Stimulated activated CD4-positive, alpha-beta T cell treated with anti-CD3 and anti-CD28 coated beads, Interleukin-15, amount 100 ng/mL, for 24 hours (primary cell): ENCODE results near the gene LCK.
"Not testable (repeated sequence)": the region's sequence is repeated elsewhere in the genome, so short reads cannot be mapped to it uniquely, and the experiment has no call there.

Experiments used
- DNase-seq: peaks from one replicate; pipeline ENCODE4 v3.0.0-alpha.2; 2020

The LCK gene

GRCh38 chr1:32240140-32240951 lies 10.7 kb upstream of the LCK start:
- peak; percentile 69 for DNase-seq

GRCh38 chr1:32241001-32241763 lies 9.9 kb upstream of the LCK start:
- DNase-seq, result peak; percentile 60

GRCh38 chr1:32242341-32242851 lies 8.7 kb upstream of the LCK start:
- no peak for DNase-seq

DNA sequence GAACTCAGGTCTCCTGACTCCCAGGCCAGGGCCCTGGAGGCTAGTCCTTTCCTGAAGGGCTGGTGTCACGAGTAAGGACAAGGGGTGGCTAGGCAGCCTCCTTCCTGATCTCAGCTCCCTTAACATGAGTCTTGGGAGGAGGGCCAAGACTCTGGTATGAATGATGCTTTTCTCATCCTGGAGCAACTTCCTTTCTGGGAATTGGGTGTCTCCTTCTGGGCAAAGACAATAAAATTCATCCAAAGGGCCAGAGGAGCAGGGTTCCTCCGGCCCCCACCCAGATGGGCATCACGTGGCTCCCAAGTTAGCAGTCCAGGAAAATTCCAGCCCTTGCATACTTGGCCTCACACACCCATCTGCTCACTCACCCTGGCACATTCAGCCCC lies 4.2 kb upstream of the LCK start, which contains the start of gene FAM167B:
Gene FAM167B (plus strand): TSS at position 335 of the 386 bp plus-strand sequence. CDS start 200 bp downstream, outside the sequence.
- DNase-seq, result no peak

DNA sequence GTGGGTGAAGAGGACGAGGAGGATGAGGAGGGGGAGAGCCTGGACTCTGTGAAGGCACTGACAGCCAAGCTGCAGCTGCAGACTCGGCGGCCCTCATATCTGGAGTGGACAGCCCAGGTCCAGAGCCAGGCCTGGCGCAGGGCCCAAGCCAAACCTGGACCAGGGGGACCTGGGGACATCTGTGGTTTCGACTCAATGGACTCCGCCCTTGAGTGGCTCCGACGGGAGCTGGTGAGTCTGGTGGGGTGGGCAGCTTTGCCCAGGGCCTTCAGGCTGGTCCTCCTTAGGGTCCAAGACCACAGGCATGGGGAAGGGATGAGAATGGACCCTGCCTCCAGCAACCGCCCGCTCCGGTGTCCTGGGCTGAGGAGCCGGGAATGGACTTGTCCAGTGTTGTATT lies 3.6 kb upstream of the LCK start:
- no peak for DNase-seq

DNA sequence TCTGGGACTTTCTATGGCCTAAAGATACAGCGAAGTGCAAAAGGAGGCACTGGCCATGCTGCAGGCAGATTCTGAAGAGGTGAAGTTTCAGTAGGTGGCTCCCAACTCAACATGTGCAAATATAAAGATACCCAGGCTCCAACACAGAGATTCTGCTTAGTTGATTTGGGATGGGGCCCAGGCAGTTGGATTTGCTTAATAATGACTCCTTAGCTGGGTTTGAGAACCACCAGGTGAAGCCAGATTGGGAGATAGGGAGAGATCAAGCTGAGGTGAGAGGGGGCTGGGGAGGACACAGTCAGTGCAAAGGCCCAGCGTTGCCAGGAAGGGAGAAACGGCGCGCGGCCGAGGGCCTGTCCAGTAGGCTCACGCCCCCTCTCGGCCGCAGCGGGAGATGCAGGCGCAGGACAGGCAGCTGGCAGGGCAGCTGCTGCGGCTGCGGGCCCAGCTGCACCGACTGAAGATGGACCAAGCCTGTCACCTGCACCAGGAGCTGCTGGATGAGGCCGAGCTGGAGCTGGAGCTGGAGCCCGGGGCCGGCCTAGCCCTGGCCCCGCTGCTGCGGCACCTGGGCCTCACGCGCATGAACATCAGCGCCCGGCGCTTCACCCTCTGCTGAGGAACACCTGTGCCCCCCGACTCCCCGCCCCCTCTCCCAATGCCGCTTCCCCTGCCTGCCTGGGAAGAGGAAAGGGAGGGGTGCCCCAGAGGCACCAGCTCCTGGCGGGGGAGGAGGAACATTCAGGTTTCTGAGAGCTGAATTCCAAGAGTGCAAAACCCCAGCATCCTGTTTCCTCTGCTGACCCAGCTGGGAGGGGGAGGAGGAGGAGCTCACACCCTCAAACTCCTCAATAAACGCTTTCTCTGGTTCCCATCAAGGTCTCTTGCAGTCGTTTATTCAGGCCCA lies 2.8 kb upstream of the LCK start:
- DNase-seq, result peak; percentile 92

- peak; percentile 85 for DNase-seq
Measured at GRCh38 chr1:32249831-32250525, 1.1 kb upstream of the LCK start.

GRCh38 chr1:32255072-32256071 lies 4.3 kb downstream of the LCK start:
- DNase-seq, result peak; percentile 38

DNA sequence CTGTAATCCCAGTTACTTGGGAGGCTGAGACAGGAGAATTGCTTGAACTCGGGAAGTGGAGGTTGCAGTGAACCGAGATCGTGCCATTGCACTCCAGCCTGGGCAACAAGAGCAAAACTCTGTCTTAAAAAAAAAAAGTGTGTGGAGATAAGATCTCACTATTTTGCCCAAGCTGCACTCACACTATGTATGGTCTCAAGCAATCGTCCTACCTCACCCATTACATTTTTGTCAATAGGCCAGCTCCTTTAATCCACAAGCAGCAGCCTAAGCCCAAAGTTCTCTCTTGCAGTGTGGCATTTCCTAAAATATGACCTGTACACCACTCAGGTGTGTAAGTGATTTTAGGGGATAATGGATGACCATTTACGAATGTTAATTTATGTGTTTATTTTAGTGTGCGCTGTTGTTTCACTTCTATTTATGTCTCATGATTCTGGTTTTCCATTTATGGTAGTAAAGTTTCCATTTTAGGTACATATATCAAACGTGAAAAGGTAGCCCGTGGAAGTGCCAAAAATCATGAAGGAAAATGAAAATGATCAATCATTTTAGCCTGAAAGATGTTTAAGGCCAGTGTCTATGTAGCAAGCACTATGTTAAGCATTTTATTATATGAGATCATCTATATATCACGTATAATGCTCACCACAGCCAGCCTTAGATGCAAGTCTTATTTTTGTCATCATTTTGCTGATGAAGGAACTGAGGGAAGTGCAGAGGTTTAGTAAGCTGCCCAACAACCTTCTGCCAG lies 5.6 kb downstream of the LCK start:
- DNase-seq, result no peak

- no peak for DNase-seq
Measured at GRCh38 chr1:32257227-32257508, 6.1 kb downstream of the LCK start.

DNA sequence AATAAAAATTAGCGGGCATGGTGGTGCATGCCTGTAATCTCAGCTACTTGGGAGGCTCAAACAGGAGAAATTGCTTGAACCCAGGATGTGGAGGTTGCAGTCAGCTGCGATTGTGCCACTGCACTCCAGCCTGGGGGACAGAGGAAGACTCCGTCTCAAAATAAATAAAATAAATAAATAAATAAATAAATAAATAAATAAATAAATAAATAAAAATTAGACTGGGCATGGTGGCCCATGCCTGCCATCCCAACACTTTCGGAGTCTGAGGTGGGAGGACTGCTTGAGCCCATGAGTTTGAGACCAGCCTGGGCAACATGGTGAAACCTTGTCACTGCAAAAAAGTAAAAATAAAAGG lies 12.2 kb downstream of the LCK start:
- DNase-seq, result not testable (repeated sequence)

- no peak for DNase-seq
Measured at GRCh38 chr1:32263744-32264143, 12.7 kb downstream of the LCK start.

- no peak for DNase-seq
Measured at GRCh38 chr1:32265846-32266245, 14.8 kb downstream of the LCK start.

GRCh38 chr1:32266921-32267591 lies 16.0 kb downstream of the LCK start:
- peak; percentile 35 for DNase-seq

DNA sequence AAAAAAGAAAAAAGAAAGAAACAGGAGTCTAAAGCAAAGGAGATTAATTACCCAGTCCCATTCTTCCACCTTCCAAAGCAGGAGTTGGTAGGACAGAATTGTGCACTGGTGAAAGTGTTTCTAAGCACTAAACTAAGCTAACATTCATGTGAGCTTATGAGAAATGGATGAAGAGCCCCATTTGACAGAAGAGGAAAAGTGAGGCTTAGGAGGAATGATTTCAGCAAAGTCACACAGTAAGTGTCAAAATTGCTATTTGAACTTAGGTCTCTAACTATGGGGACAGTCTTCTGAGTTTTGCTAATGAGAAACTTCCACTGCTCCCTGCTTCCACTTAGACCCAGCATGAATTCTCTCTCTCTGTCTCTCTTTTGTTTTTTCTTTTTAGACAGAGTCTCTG lies 18.7 kb downstream of the LCK start:
- no peak for DNase-seq

DNA sequence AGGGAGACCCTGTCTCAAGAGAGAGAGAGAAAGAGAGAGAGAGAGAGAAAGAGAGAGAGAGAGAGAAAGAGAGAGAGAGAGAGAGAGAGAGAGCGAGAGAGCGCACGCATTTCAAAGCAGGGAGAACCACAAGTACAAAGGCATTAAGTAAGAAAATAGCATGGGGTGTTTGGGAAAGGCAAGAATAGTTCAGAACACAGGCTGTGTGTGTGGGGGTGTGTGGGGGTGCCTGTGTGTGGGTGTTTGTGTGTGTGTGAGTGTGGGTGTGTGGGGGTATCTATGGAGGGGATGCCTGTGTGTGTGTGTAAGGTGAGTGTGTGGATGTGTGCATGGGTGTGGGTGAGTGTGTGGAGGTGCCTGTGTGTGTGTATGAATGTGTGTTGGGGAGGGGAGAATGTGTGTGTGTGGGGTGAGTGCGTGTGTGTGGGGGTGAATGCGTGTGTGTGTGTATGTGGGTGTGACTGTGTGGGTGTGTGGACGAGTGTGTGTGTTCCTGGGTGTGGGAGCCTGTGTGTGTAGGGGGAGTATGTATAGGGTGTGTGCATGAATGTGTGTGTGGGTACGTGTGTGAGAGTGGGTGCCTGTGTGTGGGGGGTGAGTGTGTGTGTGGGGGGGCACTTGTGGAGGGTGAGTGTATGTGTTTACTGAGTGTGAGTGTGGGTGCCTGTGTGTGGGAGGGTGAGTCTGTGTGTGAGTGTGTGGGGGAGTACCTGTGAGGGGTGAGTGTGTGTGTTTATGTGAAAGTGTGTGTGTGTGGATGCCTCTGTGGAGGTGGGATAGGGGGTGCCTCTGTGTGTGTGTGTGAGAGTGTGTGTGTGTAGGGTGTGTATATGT lies 21.7 kb downstream of the LCK start:
- DNase-seq, result no peak

DNA sequence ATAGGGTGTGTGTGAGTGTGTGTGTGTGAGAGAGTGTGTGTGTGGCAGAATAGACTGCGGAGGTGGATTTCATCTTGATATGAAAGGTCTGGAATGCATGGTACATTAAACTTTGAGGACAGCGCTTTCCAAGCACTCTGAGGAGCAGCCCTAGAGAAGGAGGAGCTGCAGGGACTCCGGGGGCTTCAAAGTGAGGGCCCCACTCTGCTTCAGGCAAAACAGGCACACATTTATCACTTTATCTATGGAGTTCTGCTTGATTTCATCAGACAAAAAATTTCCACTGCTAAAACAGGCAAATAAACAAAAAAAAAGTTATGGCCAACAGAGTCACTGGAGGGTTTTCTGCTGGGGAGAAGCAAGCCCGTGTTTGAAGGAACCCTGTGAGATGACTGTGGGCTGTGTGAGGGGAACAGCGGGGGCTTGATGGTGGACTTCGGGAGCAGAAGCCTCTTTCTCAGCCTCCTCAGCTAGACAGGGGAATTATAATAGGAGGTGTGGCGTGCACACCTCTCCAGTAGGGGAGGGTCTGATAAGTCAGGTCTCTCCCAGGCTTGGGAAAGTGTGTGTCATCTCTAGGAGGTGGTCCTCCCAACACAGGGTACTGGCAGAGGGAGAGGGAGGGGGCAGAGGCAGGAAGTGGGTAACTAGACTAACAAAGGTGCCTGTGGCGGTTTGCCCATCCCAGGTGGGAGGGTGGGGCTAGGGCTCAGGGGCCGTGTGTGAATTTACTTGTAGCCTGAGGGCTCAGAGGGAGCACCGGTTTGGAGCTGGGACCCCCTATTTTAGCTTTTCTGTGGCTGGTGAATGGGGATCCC lies 22.5 kb downstream of the LCK start:
- peak; percentile 89 for DNase-seq
